ENCODE data around the gene SNAP29. TPM values are rescaled to one million over a fixed set of nuclear protein-coding genes. Genes with fewer than 3 reads are reported as not detected.
"Not testable (repeated sequence)": the region's sequence is repeated elsewhere in the genome, so short reads cannot be mapped to it uniquely, and the experiment has no call there.

Gene SNAP29
- total and polyA plus RNA-seq, 4 donors, result 14.8 to 27.2 (median 17.1) TPM

DNA sequence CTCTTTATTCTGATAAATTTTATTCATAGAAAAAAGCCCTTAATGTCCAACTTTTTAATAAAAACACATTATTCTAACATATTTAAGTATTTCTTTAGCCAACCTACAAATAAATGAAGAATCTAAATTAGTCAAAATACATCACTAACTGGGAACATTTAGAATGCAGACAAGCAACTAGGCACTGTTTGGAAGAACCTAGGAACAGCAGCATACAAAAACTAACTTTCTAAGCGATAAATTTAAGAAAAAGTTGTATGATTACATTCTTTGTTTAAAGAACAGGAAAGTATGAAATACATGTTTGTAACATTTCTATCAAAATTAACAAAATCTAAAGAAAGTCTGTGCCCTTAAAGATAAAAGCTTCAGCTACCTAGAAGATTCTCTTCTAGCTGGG, 35.5 kb upstream of the SNAP29 start:
- no peaks in the 10 kb centered on the region for H3K9me3 ChIP-seq (ENCODE audit: control insufficient read depth in 4 of 4, insufficient read depth in 3 of 4, low read length in 3 of 4)
- no peaks in the 10 kb centered on the region for H3K27me3 ChIP-seq (ENCODE audit: control insufficient read depth in 3 of 3, insufficient read depth in 3 of 3, low read length in 2 of 3)
- TF ChIP-seq, protein P1, sequence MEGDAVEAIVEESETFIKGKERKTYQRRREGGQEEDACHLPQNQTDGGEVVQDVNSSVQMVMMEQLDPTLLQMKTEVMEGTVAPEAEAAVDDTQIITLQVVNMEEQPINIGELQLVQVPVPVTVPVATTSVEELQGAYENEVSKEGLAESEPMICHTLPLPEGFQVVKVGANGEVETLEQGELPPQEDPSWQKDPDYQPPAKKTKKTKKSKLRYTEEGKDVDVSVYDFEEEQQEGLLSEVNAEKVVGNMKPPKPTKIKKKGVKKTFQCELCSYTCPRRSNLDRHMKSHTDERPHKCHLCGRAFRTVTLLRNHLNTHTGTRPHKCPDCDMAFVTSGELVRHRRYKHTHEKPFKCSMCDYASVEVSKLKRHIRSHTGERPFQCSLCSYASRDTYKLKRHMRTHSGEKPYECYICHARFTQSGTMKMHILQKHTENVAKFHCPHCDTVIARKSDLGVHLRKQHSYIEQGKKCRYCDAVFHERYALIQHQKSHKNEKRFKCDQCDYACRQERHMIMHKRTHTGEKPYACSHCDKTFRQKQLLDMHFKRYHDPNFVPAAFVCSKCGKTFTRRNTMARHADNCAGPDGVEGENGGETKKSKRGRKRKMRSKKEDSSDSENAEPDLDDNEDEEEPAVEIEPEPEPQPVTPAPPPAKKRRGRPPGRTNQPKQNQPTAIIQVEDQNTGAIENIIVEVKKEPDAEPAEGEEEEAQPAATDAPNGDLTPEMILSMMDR (IDR thresholded peaks at IDR 0.05; ENCODE audit: control extremely low read depth, extremely low read depth), result no peak
- no peaks in the 10 kb centered on the region for H3K4me1 ChIP-seq (ENCODE audit: control insufficient read depth in 5 of 5, insufficient read depth in 5 of 5, low read length in 5 of 5)
- no peak for DNase-seq
- no peak overlapping the region for H3K27ac ChIP-seq (ENCODE audit: low read depth in 1 of 2, low read length in 1 of 2)
- no peak overlapping the region for H3K4me3 ChIP-seq
- WGBS, 2 donors, result 96 to 97% methylated on average over 1 of the region's 1 CpG
- ATAC-seq (ENCODE audit: insufficient read depth, low FRiP score), result no peak
- peaks cover 0 to 27% (median 13%) of the 10 kb centered on the region in 4 donors for H3K36me3 ChIP-seq (ENCODE audit: control insufficient read depth in 4 of 4, insufficient read depth in 4 of 4, low read length in 4 of 4)
- no peak overlapping the region for H3K9ac ChIP-seq (ENCODE audit: insufficient read depth in 1 of 2, low read length in 2 of 2)

DNA sequence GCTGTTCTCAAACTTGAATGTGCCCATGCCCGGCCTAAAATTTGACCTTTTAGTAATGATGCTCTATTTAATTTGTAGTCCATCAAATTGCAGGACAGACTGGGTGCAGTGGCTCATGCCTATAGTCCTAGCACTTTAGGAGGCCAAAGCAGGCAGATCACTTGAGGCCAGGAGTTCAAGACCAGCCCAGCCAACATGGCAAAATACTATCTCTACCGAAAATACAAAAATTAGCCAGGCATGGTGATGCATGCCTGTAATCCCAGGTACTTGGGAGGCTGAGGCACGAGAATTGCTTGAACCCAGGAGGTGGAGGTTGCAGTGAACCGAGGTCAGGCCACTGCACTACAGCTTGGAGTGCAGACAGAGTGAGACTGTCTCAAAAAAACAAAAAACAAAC, 33.6 kb upstream of the SNAP29 start:
- not testable (repeated sequence) for DNase-seq; H3K4me3 ChIP-seq; H3K27me3 ChIP-seq (ENCODE audit: control insufficient read depth in 3 of 3, insufficient read depth in 3 of 3, low read length in 2 of 3); H3K9me3 ChIP-seq (ENCODE audit: control insufficient read depth in 4 of 4, insufficient read depth in 3 of 4, low read length in 3 of 4); ATAC-seq (ENCODE audit: insufficient read depth, low FRiP score); H3K9ac ChIP-seq (ENCODE audit: insufficient read depth in 1 of 2, low read length in 2 of 2); H3K4me1 ChIP-seq (ENCODE audit: control insufficient read depth in 5 of 5, insufficient read depth in 5 of 5, low read length in 5 of 5); H3K27ac ChIP-seq (ENCODE audit: low read depth in 1 of 2, low read length in 1 of 2)
- 98 to 99% methylated on average over 4 of the region's 4 CpGs for WGBS, 2 donors
- H3K36me3 ChIP-seq (ENCODE audit: control insufficient read depth in 4 of 4, insufficient read depth in 4 of 4, low read length in 4 of 4), result peaks cover 4 to 22% (median 7%) of the 10 kb centered on the region in 4 donors

DNA sequence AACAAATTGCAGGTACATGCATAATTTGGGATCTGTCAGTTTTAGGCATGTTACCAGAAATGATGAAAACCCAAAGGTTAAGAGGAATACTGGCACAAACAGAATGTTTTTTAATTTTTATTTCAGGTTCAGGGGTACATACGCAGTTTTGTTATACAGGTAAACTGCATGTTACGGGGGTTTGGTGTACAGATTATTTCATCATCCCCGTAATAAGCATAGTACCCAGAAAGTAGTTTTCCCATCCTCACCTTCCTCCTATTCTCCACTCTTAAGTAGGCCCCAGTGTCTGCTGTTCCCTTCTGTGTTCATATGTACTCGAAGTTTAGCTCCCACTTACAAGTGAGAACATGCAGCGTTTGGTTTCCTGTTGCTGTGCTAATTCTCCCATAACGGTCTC, 33.2 kb upstream of the SNAP29 start:
- no peak overlapping the region for H3K27ac ChIP-seq (ENCODE audit: low read depth in 1 of 2, low read length in 1 of 2)
- no peaks in the 10 kb centered on the region for H3K4me1 ChIP-seq (ENCODE audit: control insufficient read depth in 5 of 5, insufficient read depth in 5 of 5, low read length in 5 of 5)
- TF ChIP-seq, protein P1 (IDR thresholded peaks at IDR 0.05; ENCODE audit: control extremely low read depth, extremely low read depth), result no peak
- no peak overlapping the region for H3K9ac ChIP-seq (ENCODE audit: insufficient read depth in 1 of 2, low read length in 2 of 2)
- ATAC-seq (ENCODE audit: insufficient read depth, low FRiP score), result no peak
- WGBS, 2 donors, result 89 to 91% methylated on average over 6 of the region's 6 CpGs
- peaks cover 8 to 21% (median 9%) of the 10 kb centered on the region in 4 donors for H3K36me3 ChIP-seq (ENCODE audit: control insufficient read depth in 4 of 4, insufficient read depth in 4 of 4, low read length in 4 of 4)
- H3K4me3 ChIP-seq, result no peak overlapping the region
- no peak for DNase-seq
- H3K9me3 ChIP-seq (ENCODE audit: control insufficient read depth in 4 of 4, insufficient read depth in 3 of 4, low read length in 3 of 4), result no peaks in the 10 kb centered on the region
- no peaks in the 10 kb centered on the region for H3K27me3 ChIP-seq (ENCODE audit: control insufficient read depth in 3 of 3, insufficient read depth in 3 of 3, low read length in 2 of 3)

DNA sequence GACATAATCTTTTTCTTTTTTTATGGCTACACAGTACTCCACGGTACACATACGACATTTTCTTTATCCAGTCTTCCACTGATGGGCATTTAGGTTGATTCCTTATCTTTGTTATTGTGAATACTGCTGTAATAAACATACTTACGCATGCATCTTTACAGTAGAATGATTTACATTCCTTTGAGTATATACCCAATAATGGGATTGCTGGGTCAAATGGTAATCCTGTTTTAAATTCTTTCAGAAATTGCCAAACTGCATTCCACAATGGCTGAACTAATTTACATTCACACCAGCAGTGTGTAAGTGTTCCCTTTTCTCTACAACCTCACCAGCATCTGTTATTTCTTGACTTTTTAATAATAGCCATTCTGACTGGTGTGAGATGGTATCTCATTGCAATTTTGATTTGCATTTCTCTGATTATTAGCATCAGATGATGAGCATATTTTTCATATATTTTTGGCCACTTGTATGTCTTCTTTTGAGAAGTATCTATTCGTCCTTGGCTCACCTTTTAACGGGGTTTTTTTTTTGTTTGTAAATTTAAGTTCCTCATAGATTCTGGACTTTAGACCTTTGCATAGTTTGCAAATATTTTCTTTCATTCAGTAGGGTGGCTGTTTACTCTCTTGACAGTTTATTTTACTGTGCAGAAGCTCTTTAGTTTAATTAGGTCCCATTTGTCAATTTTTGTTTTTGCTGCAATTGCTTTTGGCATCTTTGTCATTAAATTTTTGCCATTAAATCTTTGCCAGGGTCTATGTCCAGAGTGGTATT, 32.2 kb upstream of the SNAP29 start:
- not testable (repeated sequence) for H3K9me3 ChIP-seq (ENCODE audit: control insufficient read depth in 4 of 4, insufficient read depth in 3 of 4, low read length in 3 of 4); ATAC-seq (ENCODE audit: insufficient read depth, low FRiP score); H3K27me3 ChIP-seq (ENCODE audit: control insufficient read depth in 3 of 3, insufficient read depth in 3 of 3, low read length in 2 of 3); H3K9ac ChIP-seq (ENCODE audit: insufficient read depth in 1 of 2, low read length in 2 of 2); H3K4me3 ChIP-seq; H3K4me1 ChIP-seq (ENCODE audit: control insufficient read depth in 5 of 5, insufficient read depth in 5 of 5, low read length in 5 of 5); H3K27ac ChIP-seq (ENCODE audit: low read depth in 1 of 2, low read length in 1 of 2); DNase-seq
- peaks cover 9 to 25% (median 10%) of the 10 kb centered on the region in 4 donors for H3K36me3 ChIP-seq (ENCODE audit: control insufficient read depth in 4 of 4, insufficient read depth in 4 of 4, low read length in 4 of 4)
- 96 to 97% methylated on average over 5 of the region's 5 CpGs for WGBS, 2 donors

Measured in lung (tissue), 12 donors.